ENCODE results near the gene MTCH2. TPM values are rescaled to one million over a fixed set of nuclear protein-coding genes. Genes with fewer than 3 reads are reported as not detected.
A peak's percentile ranks its signal among the peaks of the same experiment; 100 is the strongest.

Gene MTCH2
- total RNA-seq, 6 donors from 2014 or later: 21.0 to 61.3 (median 35.6) TPM

DNA sequence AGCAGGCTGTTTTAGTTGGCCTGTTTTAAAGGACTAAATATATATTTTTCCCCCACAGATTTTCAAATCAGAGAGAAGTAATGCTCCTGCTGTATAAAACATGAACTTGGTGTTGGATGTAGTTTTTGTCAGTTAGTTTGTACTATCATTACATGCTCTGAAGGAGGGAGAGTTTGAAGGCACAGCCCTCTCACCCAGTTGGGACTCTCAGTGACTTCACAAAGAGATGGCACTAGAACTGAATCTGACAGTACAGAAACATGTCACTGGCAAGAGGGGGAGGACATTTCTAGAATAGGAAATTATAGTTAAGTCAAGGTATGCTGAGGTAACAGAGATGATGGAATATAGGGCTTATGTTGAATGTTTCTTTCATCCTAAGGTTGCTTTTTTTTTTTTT, 27.1 kb downstream of the MTCH2 start:
- ATAC-seq (ENCODE audit: low FRiP score in 2 of 2): no peak
- no peaks in the 10 kb centered on the region for H3K27me3 ChIP-seq
- H3K4me3 ChIP-seq: no peak overlapping the region
- H3K36me3 ChIP-seq: peaks cover 0 to 40% (median 16%) of the 10 kb centered on the region in 4 donors
- H3K9me3 ChIP-seq: no peaks in the 10 kb centered on the region
- H3K27ac ChIP-seq: no peak overlapping the region
- H3K4me1 ChIP-seq: no peaks in the 10 kb centered on the region
- DNase-seq: no peak
- TF ChIP-seq POLR2AphosphoS5 (IDR thresholded peaks at IDR 0.05) (no peak), POLR2A (IDR thresholded peaks at IDR 0.05) (no peak)

DNA sequence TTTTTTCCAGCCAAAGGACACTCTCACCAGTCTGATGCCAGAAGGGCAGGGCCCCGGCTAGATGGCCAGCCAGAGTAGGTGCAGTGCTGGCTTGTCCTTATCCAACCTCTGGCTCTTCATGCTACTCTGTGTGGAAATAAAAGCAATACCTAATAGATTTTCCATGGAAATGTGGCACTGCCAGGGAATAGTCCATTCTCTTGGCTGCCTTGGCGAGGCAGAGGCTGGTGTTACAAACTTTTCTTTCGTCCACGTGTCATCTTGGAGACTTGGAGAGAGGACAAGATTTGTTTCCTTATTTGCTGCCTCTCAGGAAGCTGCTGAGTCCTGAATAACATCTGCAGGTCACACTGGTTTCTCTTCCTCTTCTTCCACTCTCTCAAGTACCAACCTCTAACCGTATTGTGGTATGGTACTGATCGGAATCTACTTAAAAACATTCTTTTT, 31.0 kb downstream of the MTCH2 start:
- Histone ChIP-seq H3K27ac (no peak overlapping the region), H3K4me3 (no peak overlapping the region), H3K27me3 (no peaks in the 10 kb centered on the region), H3K9me3 (no peaks in the 10 kb centered on the region), H3K4me1 (no peaks in the 10 kb centered on the region), H3K36me3 (peaks cover 0 to 10% (median 4%) of the 10 kb centered on the region in 4 donors)
- TF ChIP-seq, protein P1, sequence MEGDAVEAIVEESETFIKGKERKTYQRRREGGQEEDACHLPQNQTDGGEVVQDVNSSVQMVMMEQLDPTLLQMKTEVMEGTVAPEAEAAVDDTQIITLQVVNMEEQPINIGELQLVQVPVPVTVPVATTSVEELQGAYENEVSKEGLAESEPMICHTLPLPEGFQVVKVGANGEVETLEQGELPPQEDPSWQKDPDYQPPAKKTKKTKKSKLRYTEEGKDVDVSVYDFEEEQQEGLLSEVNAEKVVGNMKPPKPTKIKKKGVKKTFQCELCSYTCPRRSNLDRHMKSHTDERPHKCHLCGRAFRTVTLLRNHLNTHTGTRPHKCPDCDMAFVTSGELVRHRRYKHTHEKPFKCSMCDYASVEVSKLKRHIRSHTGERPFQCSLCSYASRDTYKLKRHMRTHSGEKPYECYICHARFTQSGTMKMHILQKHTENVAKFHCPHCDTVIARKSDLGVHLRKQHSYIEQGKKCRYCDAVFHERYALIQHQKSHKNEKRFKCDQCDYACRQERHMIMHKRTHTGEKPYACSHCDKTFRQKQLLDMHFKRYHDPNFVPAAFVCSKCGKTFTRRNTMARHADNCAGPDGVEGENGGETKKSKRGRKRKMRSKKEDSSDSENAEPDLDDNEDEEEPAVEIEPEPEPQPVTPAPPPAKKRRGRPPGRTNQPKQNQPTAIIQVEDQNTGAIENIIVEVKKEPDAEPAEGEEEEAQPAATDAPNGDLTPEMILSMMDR (IDR thresholded peaks at IDR 0.05): no peak
- TF ChIP-seq POLR2A (IDR thresholded peaks at IDR 0.05) (no peak), POLR2AphosphoS5 (IDR thresholded peaks at IDR 0.05) (no peak), EP300 (IDR thresholded peaks at IDR 0.05) (no peak)
- no peak for DNase-seq
- peak in 1 of 2 donors; percentile 45 for ATAC-seq (ENCODE audit: low FRiP score in 2 of 2)
- WGBS, 2 donors: 56 to 71% methylated on average over 6 of the region's 6 CpGs

DNA sequence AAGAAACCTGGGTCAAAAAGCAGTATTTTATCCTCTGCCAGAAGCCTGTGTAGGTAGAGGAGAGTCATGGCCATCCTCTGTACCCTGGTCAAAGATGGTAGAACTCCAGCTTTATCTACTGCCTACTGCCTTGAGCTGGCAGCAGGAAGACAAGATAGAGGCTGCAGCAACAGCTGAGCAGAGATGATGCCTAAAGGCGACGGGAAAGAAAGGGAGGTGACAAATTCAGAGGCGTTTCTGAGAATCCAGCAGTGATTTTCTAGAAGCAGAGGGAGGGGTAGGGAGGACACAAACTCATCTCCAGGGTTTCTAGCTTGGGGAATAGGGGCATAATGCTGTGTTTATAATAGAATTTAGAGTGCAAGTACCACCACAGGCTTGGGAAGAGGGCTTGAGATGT, 32.7 kb downstream of the MTCH2 start:
- Histone ChIP-seq H3K4me3 (no peak overlapping the region), H3K9me3 (no peaks in the 10 kb centered on the region), H3K4me1 (no peaks in the 10 kb centered on the region), H3K36me3 (peaks cover 0 to 10% (median 3%) of the 10 kb centered on the region in 4 donors), H3K27me3 (no peaks in the 10 kb centered on the region), H3K27ac (no peak overlapping the region)
- WGBS, 2 donors: 76 to 81% methylated on average over 3 of the region's 3 CpGs
- no peak for DNase-seq
- ATAC-seq (ENCODE audit: low FRiP score in 2 of 2): no peak
- no peak for TF ChIP-seq EP300 (IDR thresholded peaks at IDR 0.05)
- TF ChIP-seq, protein P1 (IDR thresholded peaks at IDR 0.05): no peak
- TF ChIP-seq POLR2AphosphoS5 (IDR thresholded peaks at IDR 0.05): no peak
- no peak for TF ChIP-seq POLR2A (IDR thresholded peaks at IDR 0.05)

DNA sequence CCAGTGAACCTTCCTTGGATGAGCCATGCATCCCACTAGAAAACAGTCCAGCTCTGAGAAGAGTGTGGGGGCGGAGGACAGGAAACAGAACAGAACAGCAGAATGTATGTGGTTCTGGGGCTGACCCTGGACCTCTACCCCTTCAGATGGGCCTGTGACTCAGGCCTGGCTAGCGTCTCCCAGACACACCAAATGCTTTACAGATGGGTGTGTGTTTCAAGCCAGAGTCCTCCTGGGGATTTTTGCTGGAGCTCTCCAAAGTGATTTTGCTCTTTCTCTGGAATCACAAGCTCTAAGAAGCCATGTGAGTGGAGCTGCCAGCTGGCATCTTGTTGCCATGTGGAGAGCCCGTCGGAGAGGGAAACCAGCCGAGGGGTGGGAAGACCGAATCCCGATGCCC, 35.0 kb downstream of the MTCH2 start:
- Histone ChIP-seq H3K9me3 (no peaks in the 10 kb centered on the region), H3K27ac (no peak overlapping the region), H3K4me3 (no peak overlapping the region), H3K27me3 (no peaks in the 10 kb centered on the region), H3K36me3 (peaks cover 0 to 10% (median 3%) of the 10 kb centered on the region in 4 donors), H3K4me1 (no peaks in the 10 kb centered on the region)
- WGBS, 2 donors: 77 to 85% methylated on average over 7 of the region's 7 CpGs
- DNase-seq: no peak
- ATAC-seq (ENCODE audit: low FRiP score in 2 of 2): peak in 1 of 2 donors; percentile 91
- no peak for TF ChIP-seq POLR2AphosphoS5 (IDR thresholded peaks at IDR 0.05)
- no peak for TF ChIP-seq EP300 (IDR thresholded peaks at IDR 0.05)
- TF ChIP-seq POLR2A (IDR thresholded peaks at IDR 0.05): no peak

DNA sequence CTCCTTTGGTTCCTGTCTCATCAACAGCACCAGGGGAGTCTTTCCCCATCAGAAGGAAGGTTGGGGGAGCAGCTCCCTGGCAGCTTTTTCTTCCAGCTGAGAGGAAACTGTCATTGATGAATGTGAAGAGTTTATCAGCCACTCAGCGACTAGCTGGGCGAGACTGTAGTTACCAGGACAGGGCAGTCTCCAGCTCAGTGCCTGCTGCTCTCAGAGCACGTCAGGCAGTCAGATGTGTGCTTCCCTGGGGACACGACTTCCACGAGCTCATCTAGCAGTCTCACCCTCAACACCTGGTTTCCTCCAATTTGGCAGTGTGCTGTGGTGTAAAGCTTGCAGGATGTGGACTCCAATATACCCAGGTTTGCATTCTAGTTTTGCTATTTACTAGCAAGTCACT, 35.6 kb downstream of the MTCH2 start:
- no peaks in the 10 kb centered on the region for H3K4me1 ChIP-seq
- H3K27me3 ChIP-seq: no peaks in the 10 kb centered on the region
- H3K36me3 ChIP-seq: peaks cover 0 to 10% (median 3%) of the 10 kb centered on the region in 4 donors
- TF ChIP-seq, protein P1 (IDR thresholded peaks at IDR 0.05): no peak
- TF ChIP-seq EP300 (IDR thresholded peaks at IDR 0.05): no peak
- TF ChIP-seq POLR2AphosphoS5 (IDR thresholded peaks at IDR 0.05): no peak
- TF ChIP-seq POLR2A (IDR thresholded peaks at IDR 0.05): no peak
- H3K9me3 ChIP-seq: no peaks in the 10 kb centered on the region
- DNase-seq (no peak), ATAC-seq (ENCODE audit: low FRiP score in 2 of 2) (peak in 1 of 2 donors; percentile 9)
- H3K27ac ChIP-seq: no peak overlapping the region
- 38 to 82% methylated on average over 5 of the region's 5 CpGs for WGBS, 2 donors
- no peak overlapping the region for H3K4me3 ChIP-seq

DNA sequence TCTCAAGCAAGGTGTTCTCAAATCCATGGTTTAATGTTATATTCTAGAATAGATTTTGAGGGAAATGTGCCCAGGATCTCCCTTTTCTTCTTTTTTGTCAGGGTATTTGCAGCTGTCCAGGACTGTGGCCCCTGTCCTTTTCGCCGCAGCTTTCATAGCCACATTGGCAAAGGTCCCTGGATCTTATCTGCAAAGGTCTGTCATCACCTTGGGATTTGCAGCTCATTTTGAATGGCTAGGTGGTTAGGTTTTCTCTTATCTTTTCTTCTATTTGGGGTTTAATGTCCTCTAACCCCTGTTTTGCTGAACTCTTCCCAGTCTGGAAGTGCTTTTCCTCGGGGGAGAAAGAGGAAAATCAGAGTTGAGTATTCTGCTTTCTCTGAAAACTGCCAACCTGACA, 36.4 kb downstream of the MTCH2 start:
- no peak overlapping the region for H3K27ac ChIP-seq
- 71 to 78% methylated on average over 3 of the region's 3 CpGs for WGBS, 2 donors
- H3K36me3 ChIP-seq: peaks cover 0 to 4% (median 2%) of the 10 kb centered on the region in 4 donors
- H3K4me3 ChIP-seq: no peak overlapping the region
- no peaks in the 10 kb centered on the region for H3K27me3 ChIP-seq
- H3K9me3 ChIP-seq: no peaks in the 10 kb centered on the region
- ATAC-seq (ENCODE audit: low FRiP score in 2 of 2): no peak
- no peak for TF ChIP-seq EP300 (IDR thresholded peaks at IDR 0.05)
- no peak for TF ChIP-seq POLR2A (IDR thresholded peaks at IDR 0.05)
- TF ChIP-seq, protein P1 (IDR thresholded peaks at IDR 0.05): no peak
- TF ChIP-seq POLR2AphosphoS5 (IDR thresholded peaks at IDR 0.05): no peak
- DNase-seq: no peak
- H3K4me1 ChIP-seq: no peaks in the 10 kb centered on the region
